Suprapubic skin (tissue), 4 donors: Measurements from ENCODE around the gene KLF18. TPM values are rescaled to one million over a fixed set of nuclear protein-coding genes. Genes with fewer than 3 reads are reported as not detected.

Experiments
- DNase-seq, 2 donors: peaks; one replicate each; pipeline ENCODE4 v3.0.0-alpha.2; 2019; ENCODE audit warnings: low spot score in 2 of 2
- H3K27ac ChIP-seq: fragments of 200-600 bp; sonication (generic); one replicate; pipeline ENCODE4 v1.5.1; 2019
- H3K27me3 ChIP-seq: fragments of 200-600 bp; sonication (generic); one replicate; pipeline ENCODE4 v1.5.1; 2019
- H3K36me3 ChIP-seq: fragments of 200-600 bp; sonication (generic); one replicate; pipeline ENCODE4 v1.5.1; 2019
- H3K4me1 ChIP-seq: fragments of 200-600 bp; sonication (generic); one replicate; pipeline ENCODE4 v1.5.1; 2019
- H3K4me3 ChIP-seq: fragments of 200-600 bp; sonication (generic); one replicate; pipeline ENCODE4 v1.5.1; 2019; ENCODE audit warnings: mild to moderate bottlenecking
- H3K9me3 ChIP-seq: fragments of 200-600 bp; sonication (generic); one replicate; pipeline ENCODE4 v1.5.1; 2019
- EP300 ChIP-seq: sonication (generic); formaldehyde crosslinking; IDR thresholded peaks from one replicate; pipeline ENCODE4 v1.6.1; 2017; ENCODE audit warnings: antibody characterized with exemption
- POLR2A ChIP-seq, 2 donors: fragments of 450-650 bp; IDR thresholded peaks; one replicate each; pipeline ENCODE4 v1.6.1; 2017; ENCODE audit warnings: antibody characterized with exemption in 2 of 2, mild to moderate bottlenecking in 2 of 2, moderate library complexity in 2 of 2
- POLR2AphosphoS5 ChIP-seq, 3 donors: sonication (generic); formaldehyde crosslinking; IDR thresholded peaks; one replicate each; pipeline ENCODE4 v1.6.1; 2017; ENCODE audit warnings: antibody characterized with exemption in 3 of 3
- WGBS: methylation state at CpG from one replicate; pipeline ENCODE4 v1.1.5; 2018; 5-methylcytosine and 5-hydroxymethylcytosine counted together
- total RNA-seq, 4 donors: library from RNA; depleted of rRNA; stranded (reverse); fragments of >200 nt; gene quantifications; one replicate each; pipeline ENCODE4 v1.1.0, GENCODE V29; 2016
- TF ChIP-seq, protein P1 (sequence below), 2 donors: fragments of 200-600 bp in 1 of 2; fragments of 450-650 bp in 1 of 2; sonication (generic) in 1 of 2; IDR thresholded peaks; one replicate each; pipeline ENCODE4 v1.5.1; 2016 to 2019; ENCODE audit warnings: antibody characterized with exemption in 2 of 2, mild to moderate bottlenecking in 1 of 2, moderate library complexity in 1 of 2

The KLF18 gene
- total RNA-seq, result not detected

DNA sequence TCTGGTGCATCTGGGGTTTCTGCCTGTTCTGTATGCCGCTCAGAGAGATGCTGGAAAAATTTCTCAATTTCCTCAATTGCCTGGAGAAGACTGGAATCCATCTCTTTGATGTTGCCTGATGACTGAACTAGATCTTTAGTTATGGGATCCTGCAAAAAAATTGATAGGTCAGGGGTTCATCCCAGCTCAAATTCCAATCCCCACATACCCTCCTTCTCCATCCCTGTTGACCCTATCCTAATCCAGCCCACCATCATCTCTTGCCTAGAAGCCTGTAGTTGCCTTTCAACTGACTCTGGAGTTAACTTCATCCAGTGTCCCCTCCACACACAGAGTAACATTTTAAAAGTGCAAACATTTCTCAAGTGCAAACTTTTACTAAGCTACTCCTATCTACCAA, at the start of gene KLF18:
Gene KLF18 (minus strand): TSS at position 101 of the 400 bp plus-strand sequence. CDS start 0 bp downstream, at position 101.
- H3K4me3 ChIP-seq, result no peak within 1 kb of the TSS
- no peaks in the 10 kb centered on the region for H3K36me3 ChIP-seq
- no peaks in the 10 kb centered on the region for H3K4me1 ChIP-seq
- WGBS, result 100% methylated on average over 1 of the region's 1 CpG
- H3K27me3 ChIP-seq, result peaks cover 10% of the 10 kb centered on the region
- TF ChIP-seq POLR2AphosphoS5 (IDR thresholded peaks at IDR 0.05), result no peak
- TF ChIP-seq POLR2A (IDR thresholded peaks at IDR 0.05), result no peak
- TF ChIP-seq EP300, result no peak
- TF ChIP-seq, protein P1, sequence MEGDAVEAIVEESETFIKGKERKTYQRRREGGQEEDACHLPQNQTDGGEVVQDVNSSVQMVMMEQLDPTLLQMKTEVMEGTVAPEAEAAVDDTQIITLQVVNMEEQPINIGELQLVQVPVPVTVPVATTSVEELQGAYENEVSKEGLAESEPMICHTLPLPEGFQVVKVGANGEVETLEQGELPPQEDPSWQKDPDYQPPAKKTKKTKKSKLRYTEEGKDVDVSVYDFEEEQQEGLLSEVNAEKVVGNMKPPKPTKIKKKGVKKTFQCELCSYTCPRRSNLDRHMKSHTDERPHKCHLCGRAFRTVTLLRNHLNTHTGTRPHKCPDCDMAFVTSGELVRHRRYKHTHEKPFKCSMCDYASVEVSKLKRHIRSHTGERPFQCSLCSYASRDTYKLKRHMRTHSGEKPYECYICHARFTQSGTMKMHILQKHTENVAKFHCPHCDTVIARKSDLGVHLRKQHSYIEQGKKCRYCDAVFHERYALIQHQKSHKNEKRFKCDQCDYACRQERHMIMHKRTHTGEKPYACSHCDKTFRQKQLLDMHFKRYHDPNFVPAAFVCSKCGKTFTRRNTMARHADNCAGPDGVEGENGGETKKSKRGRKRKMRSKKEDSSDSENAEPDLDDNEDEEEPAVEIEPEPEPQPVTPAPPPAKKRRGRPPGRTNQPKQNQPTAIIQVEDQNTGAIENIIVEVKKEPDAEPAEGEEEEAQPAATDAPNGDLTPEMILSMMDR (IDR thresholded peaks at IDR 0.05), result no peak
- H3K27ac ChIP-seq, result no peak within 1 kb of the TSS
- peaks cover 18% of the 10 kb centered on the region for H3K9me3 ChIP-seq
- no peak for DNase-seq

DNA sequence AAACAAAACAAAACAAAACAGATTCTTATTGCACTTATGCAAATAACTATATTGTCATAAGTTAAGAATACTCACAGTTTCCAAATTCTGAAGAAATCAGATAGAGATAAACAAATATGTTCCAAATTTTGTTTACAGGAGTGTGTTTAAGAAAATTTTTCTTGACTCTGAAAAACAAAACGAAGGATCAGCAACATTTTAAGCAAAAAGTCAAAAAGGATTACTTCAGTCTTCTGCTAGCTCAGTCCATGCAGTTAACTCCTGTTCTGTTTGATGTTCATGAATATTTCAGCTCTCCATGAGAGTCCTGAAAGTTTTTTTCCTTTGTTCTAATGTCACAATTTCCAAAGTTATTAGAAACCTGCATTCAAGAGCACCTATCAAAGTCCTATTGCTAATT, 33.2 kb upstream of the KLF18 start:
- TF ChIP-seq, protein P1 (IDR thresholded peaks at IDR 0.05), result no peak
- TF ChIP-seq POLR2A (IDR thresholded peaks at IDR 0.05), result no peak
- no peak for TF ChIP-seq POLR2AphosphoS5 (IDR thresholded peaks at IDR 0.05)
- TF ChIP-seq EP300, result no peak
- Histone ChIP-seq H3K4me1 (no peaks in the 10 kb centered on the region), H3K9me3 (no peaks in the 10 kb centered on the region), H3K27me3 (peaks cover 6% of the 10 kb centered on the region), H3K27ac (no peak overlapping the region), H3K4me3 (no peak overlapping the region), H3K36me3 (no peaks in the 10 kb centered on the region)
- DNase-seq, result no peak
- 73% methylated on average over 1 of the region's 1 CpG for WGBS

DNA sequence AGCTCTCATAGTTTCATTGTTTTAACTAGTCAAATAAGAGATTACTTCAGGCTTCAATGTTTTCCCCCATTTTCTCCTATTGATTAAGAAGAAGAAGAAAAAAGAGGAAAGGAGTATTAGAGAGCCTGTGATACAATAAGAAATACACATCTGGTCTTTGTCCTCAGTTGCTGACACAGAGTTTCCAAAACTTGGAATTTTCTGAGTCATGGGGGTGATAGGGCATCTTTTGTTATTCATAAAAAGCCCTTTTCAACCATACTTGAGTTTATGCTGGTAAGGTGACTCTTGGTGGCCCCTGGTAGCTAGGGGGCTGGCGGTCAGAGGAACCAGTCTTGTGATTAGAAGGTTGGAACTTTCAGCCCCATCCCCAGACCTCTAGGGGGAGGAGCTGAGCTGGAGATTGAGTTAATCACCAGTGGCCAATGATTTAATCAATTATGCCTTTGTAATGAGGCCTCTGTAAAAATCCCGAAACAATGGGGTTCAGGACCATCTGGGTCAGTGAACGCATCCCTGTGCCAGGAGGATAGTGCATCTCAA, 28.9 kb upstream of the KLF18 start:
- Histone ChIP-seq H3K27ac (no peak overlapping the region), H3K4me1 (no peaks in the 10 kb centered on the region), H3K4me3 (no peak overlapping the region), H3K36me3 (no peaks in the 10 kb centered on the region), H3K27me3 (peaks cover 12% of the 10 kb centered on the region), H3K9me3 (no peaks in the 10 kb centered on the region)
- DNase-seq, result no peak
- TF ChIP-seq, protein P1 (IDR thresholded peaks at IDR 0.05), result no peak
- TF ChIP-seq EP300 (no peak), POLR2AphosphoS5 (IDR thresholded peaks at IDR 0.05) (no peak), POLR2A (IDR thresholded peaks at IDR 0.05) (no peak)
- 93% methylated on average over 3 of the region's 3 CpGs for WGBS

DNA sequence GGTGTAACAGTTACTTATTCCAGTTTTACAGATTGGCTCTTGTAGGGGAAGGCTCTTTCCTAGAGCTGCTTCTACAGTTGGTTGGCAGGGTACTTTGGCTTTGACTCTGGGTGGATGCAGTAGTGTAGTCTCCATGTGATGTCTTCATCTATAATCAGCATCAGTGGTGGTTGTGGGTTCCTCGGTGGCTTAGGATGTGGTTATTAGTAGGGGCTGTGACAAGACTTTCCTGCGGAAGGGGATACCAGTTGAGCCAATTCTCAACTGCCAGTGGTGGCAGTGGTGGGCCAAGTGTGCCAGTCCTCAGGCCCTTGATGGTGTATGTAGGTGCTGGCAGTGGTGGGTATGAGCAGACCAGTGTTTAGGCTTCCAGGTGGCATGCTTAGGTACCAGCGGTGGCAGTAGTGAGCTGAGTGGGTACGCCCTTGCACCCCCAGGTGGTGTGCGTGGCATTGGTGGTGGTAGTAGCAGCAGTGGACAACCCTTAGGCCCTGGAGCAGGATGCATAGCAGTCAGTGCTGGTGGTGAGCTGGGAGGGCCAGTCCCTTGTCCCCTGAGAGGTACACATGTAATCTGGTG, 27.2 kb upstream of the KLF18 start:
- peaks cover 12% of the 10 kb centered on the region for H3K27me3 ChIP-seq
- no peak for DNase-seq
- H3K36me3 ChIP-seq, result no peaks in the 10 kb centered on the region
- no peaks in the 10 kb centered on the region for H3K4me1 ChIP-seq
- H3K4me3 ChIP-seq, result no peak overlapping the region
- TF ChIP-seq, protein P1 (IDR thresholded peaks at IDR 0.05), result no peak
- TF ChIP-seq POLR2AphosphoS5 (IDR thresholded peaks at IDR 0.05), result no peak
- TF ChIP-seq POLR2A (IDR thresholded peaks at IDR 0.05), result no peak
- no peak for TF ChIP-seq EP300
- H3K9me3 ChIP-seq, result no peaks in the 10 kb centered on the region
- H3K27ac ChIP-seq, result no peak overlapping the region
- WGBS, result 81% methylated on average over 3 of the region's 5 CpGs

DNA sequence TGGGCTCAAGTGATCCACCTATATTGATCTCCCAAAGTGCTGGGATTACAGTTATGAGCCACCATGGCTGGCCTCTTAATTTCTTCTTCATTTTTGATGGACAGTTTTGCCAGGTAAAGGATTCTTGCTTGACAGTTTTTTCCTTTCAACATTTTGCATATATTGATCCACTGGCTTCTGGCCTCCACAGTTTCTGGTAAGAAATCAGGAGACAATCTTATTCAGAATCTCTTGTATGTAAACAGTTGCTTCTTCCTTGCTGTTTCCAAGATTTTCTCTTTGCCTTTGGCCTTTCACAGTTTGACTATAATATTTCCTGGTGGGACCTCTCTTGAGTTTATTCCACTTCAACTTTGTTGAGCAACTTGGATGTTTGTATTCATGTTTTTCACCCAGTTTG, 20.1 kb upstream of the KLF18 start:
- Histone ChIP-seq H3K4me3 (no peak overlapping the region), H3K27ac (no peak overlapping the region), H3K36me3 (no peaks in the 10 kb centered on the region), H3K4me1 (no peaks in the 10 kb centered on the region), H3K9me3 (no peaks in the 10 kb centered on the region), H3K27me3 (no peaks in the 10 kb centered on the region)
- no peak for TF ChIP-seq EP300
- TF ChIP-seq POLR2A (IDR thresholded peaks at IDR 0.05), result no peak
- no peak for TF ChIP-seq POLR2AphosphoS5 (IDR thresholded peaks at IDR 0.05)
- DNase-seq, result no peak
